NCI-H2171 treated with DMSO at 0.1 percent for 48 hours (cell line): Measurements from ENCODE around the gene RETREG3.
A peak's percentile ranks its signal among the peaks of the same experiment; 100 is the strongest.
"Not testable (repeated sequence)": the region's sequence is repeated elsewhere in the genome, so short reads cannot be mapped to it uniquely, and the experiment has no call there.

Experiments
- DNase-seq: peaks from one replicate; lab custom pipeline; 2025; lab: John Stamatoyannopoulos, UW

RETREG3 gene, protein sequence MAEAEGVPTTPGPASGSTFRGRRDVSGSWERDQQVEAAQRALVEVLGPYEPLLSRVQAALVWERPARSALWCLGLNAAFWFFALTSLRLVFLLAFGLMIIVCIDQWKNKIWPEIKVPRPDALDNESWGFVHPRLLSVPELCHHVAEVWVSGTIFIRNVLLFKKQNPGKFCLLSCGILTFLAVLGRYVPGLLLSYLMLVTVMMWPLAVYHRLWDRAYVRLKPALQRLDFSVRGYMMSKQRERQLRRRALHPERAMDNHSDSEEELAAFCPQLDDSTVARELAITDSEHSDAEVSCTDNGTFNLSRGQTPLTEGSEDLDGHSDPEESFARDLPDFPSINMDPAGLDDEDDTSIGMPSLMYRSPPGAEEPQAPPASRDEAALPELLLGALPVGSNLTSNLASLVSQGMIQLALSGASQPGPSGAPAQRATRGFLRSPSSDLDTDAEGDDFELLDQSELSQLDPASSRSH

GRCh38 chr17:42609182-42609813, at the start of gene RETREG3, which contains the start of gene TUBG1:
RETREG3 (minus strand) TSS chr17:42609374; CDS start chr17:42609324, 50 bp downstream.
TUBG1 (plus strand) TSS chr17:42609683; CDS start chr17:42609738, 55 bp downstream.
- DNase-seq: peak; percentile 98

- no peak for DNase-seq
These were observed 48.8 kb upstream of the RETREG3 start for GRCh38 chr17:42657824-42658588.

DNA sequence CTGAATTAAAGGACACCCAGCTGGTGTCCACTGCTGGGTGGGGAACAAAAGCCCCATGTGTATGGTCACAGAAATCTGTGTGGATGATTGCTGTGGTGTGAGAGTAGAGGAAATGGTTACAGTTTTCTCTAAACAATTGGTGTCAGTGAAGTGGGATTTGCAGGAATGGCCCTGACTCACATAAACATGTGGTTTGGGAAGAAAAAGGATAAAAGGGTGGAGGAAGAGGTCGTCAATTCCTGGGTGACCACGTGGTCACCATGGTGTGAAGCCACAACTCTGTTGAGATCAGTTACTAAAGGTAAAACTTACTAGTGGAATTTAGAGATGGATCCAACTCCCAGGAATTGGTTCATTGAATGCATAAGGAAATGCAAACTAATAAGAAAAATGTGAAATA, 46.4 kb upstream of the RETREG3 start:
- no peak for DNase-seq

DNA sequence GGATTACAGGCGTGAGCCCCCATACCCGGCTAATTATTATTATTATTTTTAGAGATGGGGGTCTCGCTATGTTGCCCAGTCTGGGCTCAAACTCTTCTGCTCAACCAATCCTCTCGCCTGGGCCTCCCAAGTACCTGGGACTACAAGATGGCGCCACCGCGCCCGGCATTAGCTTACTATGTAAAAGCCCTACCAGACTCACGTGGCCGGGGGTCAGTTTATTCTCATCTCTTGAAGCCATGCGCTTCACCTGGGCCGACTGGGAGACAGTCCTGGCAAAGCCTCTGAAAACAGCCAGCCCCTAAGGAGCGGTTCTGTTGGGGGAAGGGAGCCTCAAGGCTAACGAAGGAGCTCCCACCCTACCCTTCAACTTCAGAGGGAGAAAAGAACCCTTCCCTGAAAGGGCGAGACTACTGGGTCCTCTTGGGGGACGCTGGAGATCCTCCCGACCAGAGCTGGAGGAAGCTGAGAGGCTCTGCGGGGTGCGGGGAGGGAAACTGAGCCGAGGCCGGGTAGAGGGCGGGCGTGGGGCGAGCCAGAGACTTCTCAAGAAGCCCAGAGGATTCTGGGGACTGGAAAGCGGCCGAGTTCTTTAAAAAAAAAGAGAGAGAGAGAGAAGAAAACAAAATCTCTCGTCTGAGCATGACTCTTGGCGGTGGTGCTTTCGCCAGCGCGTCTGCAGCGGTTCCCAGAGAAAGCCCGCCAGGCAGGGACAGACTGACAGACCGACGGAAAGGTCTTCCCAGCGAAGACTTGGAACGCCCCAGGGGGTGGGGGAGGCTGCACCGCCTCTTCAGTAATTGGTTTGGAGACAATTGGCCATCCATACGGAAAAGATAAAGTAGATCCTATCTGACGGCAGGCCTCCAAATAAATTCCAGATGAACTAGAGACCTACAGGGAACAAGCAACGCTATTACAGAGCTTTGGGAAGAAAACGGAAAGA, 44.3 kb upstream of the RETREG3 start:
- no peak for DNase-seq

DNA sequence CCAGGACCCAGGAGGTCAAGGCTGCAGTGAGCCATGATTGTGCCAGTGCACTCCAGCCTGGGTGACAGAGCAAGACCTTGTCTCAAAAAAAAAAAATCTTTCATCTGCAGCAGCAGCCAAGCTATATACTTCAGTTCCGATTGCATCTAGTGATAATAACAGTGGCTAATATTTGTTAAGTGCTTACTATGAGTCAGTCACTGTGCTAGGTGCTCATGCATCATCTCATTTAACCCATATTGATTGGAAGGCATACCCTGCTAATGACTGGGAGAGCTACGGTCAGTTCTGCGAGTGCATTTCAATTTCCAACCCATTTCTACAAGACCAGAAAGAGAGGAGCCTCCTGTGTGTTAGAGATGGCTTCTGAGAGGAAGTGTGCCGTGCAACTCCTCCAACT, 42.2 kb upstream of the RETREG3 start:
- DNase-seq: no peak

- DNase-seq: no peak
These were observed 38.6 kb upstream of the RETREG3 start for GRCh38 chr17:42647778-42648177.

DNA sequence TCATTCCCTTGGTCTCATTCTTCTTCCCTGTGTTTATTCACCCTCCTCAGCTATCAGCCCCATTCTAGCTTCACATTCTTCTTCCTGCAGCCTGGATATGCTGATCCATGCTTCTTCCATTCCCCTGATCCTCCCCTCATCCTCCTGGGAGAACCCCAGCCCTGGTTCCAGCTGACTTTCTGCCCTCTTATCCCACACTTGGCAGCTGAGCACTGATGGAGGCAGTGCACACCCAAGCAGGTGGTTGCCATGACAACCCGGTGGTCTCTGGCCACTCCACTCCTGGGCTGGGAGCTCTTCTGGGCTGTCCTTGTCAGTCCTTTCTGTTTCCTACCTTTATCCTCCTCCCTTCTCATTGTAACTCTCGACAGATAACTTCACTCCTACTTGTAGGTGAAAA, 33.2 kb upstream of the RETREG3 start:
- DNase-seq: no peak

DNA sequence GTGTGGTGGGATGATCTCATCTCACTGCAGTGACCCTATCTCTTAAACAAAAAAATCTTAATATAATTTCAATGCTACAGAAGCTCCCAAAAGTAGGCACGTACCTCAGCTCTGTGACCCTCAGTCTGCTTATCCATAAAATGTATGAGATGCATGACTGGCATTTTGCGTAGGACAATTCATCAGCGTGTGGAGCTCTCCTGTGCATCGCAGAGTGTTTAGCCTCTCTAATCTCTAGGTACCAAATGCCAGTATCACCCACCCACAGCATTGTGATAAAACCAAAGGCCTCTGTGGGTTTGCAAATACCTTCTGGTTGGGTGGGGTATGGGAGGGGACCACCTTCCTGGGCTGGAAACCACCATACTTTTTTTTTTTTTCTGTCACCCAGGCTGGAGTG, 30.9 kb upstream of the RETREG3 start:
- DNase-seq: no peak

DNA sequence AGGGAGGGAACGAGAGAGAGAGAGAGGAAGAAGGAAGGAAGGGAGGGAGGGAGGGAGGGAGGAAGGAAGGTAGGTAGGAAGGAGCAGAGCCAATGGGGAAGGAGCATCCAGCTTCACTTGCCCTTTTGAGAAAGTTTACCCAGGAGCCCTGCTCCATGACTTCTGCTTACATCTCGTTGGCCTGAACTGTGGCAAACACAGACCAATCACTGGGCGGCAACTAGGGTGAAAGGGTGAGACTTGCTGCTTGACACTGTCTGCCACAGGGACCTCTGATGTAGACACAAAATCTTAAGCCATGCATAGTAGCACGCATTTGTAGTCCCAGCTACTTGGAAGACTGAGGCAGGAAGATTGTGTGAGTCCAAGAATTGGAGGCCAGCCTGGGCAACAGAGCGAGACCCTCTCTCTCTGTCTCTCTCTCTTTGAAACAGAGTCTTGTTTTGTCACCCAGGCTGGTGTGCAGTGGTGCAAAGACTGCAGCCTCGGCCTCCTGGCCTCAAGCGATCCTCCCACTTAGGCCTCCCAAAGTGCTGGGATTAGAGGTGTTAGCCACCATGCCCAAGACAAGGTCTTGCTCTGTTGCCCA, 30.4 kb upstream of the RETREG3 start:
- DNase-seq: no peak

- no peak for DNase-seq
These were observed 23.8 kb upstream of the RETREG3 start for GRCh38 chr17:42632949-42633444.

DNA sequence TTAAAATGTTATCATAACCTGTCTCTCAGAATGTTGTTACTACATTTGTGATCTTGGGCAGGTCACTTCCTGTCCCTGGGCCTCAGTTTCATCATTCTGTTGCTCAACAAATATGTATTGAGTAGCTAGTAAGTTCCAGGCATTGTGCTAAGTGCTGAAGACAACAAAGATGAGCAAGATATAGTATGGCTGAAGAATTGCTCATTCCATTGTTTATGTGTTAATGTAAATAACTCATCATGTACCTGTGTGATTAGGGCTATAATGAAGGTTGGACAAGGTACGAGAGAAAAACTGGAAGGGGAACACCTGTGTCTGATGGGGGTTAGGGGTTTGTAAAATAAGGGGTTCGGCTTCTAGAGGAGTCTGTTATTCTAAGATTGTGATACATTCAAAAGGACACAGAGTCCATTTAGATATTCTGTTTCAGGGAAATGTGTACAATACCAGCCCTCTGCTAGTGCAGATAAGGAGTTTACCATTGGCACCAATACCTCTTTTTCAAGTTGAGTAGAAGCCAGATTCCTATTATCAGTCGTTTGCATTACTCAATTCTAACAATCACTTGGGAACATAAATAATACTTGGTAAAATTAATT, 20.3 kb upstream of the RETREG3 start:
- no peak for DNase-seq

GRCh38 chr17:42627032-42627764, 18.0 kb upstream of the RETREG3 start:
- DNase-seq: not testable (repeated sequence)

DNA sequence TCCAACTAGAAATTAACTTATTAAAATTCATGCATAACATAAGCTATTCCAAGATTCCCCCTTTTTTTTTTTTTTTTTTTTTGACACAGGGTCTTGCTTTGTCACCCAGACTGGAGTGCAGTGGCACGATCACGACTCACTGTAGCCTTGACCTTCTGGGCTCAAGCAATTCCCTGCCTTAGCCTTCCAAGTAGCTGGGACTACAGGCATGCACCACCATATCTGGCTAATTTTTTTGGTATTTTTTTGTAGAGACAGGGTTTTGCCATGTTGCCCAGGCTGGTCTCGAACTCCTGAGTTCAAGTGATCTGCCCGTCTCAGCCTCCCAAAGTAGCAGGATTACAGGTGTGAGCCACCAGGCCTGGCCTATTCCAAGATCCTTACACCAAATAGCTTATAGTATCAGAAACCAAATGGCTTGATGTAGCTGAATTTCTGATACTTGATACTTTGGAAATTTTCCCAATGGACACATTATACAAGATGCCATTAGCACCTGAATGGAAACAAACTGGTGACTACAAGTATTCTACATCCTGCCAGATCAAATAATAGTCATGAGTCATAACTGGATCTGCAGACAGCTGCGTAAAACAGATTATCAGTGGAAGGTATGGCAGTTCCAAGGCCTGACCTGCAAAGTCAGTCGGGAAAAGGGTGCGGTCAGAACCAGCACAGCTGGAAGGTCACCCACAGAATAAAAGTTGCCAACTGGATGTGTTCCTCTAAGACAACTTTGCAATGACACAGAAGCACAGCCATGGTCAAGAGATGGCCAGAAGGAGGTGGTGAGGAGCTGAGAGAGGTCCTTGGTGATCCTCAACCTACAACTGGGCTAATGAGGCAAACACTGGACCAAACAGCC, 14.8 kb upstream of the RETREG3 start:
- DNase-seq: peak; percentile 73

DNA sequence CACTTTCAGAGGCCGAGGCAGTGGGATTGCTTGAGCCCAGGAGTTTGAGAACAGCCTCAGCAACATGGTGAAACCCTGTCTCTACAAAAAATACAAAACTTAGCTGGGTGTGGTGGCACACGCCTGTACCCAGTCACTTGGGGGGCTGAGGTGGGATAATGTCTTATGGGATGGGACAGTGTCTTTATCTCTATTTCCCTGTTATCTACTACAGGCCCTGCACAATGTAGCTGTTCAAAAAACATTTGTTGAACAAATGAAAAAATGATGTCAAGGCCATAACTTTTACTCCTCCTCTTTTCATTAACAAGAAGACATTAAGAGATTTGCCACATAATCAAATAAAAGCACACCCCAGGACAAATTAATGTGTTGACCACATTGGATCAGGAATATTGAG, 14.1 kb upstream of the RETREG3 start:
- DNase-seq: no peak

DNA sequence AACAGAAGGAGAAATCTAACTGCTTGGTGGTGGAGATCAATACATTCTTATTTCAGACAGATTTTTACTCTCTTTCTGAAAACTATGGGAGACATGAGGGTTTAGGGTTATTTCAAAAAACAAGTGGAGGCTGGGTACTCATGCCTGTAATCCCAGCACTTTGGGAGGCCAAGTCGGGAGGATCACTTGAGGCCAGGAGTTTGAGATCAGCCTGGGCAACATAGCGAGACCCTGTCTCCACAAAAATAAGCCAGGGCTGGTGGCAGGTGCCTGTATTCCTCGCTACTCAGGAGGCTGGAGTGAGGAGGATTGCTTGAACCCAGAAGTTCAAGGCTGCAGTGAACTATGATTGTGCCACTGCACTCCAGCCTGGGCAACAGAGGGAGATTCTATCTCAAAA, 12.8 kb upstream of the RETREG3 start:
- DNase-seq: not testable (repeated sequence)

- peak; percentile 29 for DNase-seq
These were observed 9.4 kb upstream of the RETREG3 start for GRCh38 chr17:42618442-42619150.

DNA sequence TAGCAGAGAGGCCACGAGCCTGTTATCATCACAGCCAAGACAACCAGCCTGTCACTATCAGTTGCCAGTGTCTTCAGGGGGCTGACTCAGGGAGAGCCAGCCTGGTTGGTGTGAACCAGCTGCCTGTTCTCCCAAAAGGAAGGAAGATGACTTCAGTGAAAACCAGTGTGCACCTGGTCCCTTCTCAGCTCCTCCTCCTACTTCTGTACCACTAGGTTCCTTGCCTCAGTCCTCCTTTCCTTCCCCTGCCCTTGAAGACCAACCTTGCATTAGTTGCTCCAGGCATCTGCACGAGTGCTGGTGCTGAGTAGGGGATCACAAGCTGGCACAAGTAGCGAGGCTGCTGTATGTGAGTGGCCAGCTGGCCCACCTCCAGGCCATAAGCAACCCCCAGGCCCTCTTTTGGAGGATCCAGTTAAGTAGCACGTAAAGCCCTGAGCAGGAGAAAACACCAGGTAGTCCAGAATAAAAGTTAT, 8.8 kb upstream of the RETREG3 start:
- DNase-seq: no peak
